HG03442 (cell line): Measurements from ENCODE around the gene KRT81.
"Not testable (repeated sequence)": the region's sequence is repeated elsewhere in the genome, so short reads cannot be mapped to it uniquely, and the experiment has no call there.

Experiments
- ATAC-seq: cut with Tn5 transposase; IDR thresholded peaks from one replicate; pipeline ENCODE4 v1.9.1; 2021; ENCODE audit warnings: mild to moderate bottlenecking, moderate library complexity; ENCODE audit not compliant: unreplicated experiment

KRT81 gene

DNA sequence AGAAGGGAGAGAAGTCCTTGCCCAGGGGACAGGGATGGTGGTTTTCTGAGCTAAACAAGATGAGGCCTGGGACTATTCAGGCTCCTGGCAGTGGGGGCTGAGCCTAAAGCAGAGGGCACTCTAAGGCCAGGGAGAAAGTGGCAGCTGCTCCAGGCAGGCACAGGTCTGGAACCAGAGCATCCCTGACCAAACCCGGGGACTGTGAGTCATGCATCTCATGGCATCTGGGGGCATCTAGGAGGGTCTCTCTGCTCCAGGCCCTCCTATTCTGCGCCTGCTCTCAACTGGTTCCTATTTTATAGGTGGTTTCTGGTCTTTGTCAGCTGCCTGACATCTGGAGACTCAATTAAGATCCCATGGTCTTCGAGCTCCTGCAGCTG lies 46.7 kb downstream of the KRT81 start:
- ATAC-seq = peak; percentile 11

DNA sequence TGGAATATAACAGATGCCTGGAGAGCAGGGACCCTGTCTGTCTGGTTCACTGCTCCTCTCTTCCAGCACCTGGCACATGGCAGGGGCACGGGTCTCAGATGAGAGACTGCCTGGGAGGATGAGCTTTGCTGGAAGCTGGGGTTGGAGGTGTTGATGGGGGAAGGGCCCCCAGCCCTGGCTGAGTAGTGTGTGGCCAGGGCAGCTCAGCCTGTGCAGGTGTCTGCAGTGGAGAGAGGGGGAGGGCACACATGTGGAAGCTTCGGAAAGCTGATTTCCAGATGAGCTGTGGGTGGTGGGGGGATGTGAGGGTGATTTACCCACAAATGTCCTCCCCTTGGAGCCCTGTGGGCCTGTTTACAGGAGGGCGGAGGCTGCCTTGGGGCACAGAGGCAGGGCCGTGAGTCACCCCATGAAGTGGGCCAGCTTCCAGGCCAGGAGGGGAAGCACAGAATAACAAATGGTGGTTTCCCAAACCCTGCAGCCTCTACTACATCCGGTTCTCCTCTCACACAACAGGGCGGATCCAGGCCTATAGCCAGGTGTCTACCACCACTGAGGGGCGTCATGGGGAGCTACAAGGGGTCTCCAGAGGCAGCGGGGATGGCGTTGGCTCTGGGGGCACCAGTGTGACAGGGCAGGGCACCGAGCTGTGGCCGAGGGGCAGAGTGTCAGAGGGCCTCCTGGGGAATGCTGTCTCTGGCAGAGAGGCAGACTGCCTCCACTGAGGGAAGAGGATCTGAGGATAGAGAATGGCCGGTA lies 47.3 kb downstream of the KRT81 start:
- peak; percentile 92 for ATAC-seq

DNA sequence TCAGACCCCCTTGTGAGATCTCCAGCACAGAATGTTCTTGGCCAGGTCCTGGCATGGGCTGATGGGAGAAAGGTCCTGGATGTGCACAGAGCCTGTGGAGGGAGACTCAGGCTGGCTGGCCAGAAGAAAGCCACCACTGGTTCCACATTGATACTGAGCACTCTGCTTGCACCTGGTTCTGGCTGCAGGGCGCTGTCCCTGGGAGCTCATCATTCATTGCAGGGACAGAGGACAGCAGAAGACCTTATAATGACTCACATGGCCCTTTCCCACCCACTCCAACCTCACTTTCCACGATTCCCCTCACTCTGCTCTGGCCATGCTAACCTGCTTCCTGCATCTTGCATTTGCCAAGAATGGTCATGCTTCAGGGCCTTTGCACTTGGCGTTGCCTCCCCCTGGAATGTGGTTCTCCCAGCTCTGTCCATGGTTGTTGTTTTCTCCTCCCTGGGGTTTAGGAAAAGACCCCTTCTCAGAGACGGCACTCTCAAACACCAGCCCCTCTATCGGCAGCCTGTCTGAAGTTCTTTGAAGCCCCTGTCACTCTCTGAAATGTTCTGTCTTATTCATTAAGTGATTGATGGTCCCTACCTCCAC lies 48.0 kb downstream of the KRT81 start:
- ATAC-seq = no peak

DNA sequence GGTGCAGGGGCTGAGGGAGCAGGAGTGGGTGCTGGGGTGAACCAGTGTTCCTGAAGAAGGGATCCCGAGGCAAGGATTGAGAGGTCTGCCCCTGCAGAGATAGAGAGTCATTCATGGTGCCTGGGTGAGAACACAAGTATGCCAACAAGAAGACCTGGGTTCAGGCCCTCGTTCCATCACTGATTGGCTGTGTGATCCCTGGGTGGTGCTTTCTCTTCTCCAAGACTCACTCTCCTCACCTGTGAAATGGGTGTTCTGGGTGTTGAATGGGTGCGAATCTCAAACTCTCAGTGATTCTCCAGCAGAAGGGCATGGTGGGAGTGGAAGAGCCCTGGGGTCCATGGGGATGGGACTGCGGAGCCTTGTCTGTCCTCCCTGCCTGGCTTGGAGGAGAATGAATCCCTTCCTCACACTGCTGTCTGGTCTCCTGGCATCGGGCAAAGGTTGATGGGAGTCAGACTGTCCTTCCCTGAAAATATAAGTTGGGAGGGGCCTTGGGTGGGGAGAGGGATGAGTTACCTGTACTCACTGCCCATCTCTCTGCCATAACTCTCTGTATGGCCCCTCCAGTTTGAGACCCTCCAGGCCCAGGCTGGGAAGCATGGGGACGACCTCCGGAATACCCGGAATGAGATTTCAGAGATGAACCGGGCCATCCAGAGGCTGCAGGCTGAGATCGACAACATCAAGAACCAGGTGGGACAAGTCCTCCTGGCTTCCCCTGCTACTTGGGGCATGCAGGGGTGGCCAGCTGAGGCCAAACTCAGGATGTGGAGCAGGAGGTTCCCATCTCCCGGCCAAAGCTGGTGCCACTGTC lies 48.7 kb downstream of the KRT81 start:
- no peak for ATAC-seq

DNA sequence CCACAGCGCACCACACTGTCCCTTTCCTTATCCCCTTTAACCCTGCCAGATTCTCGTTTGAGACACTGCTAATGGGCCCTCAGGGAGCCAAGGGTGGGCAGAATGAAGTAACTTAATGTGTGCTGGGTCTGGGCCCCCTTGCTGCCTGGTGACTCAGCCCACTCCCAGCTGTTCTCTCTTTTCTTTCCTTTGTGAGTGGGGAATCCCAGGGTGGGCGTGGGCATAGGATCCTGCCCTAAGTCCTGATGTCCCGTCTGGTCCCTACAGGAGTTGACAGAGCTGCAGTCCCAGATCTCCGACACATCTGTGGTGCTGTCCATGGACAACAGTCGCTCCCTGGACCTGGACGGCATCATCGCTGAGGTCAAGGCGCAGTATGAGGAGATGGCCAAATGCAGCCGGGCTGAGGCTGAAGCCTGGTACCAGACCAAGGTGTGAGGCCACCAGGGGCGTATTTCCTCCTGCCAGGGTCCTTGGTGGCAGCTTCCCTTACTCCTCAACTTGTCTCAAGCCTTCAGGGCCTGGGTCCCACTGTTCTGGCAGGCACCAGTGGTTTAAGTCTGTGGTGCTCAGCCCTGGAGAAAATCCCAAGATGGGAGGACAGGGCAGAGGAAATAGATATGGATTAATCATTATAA lies 50.0 kb downstream of the KRT81 start:
- ATAC-seq = no peak

DNA sequence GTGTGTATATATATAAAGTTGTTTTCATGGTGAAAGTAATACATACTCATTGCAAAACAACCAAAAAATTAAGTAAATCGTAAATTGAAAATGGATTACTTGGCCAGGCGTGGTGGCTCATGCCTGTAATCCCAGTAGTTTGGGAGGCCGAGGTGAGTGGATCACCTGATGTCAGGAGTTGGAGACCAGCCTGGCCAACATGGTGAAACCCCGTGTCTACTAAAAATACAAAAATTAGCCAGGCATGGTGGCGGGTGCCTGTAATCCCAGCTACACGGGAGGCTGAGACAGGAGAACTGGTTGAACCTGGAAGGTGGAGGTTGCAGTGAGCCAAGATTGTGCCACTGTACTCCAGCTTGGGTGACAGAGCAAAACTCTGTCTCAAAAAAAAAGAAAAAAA lies 51.1 kb downstream of the KRT81 start:
- ATAC-seq = not testable (repeated sequence)

DNA sequence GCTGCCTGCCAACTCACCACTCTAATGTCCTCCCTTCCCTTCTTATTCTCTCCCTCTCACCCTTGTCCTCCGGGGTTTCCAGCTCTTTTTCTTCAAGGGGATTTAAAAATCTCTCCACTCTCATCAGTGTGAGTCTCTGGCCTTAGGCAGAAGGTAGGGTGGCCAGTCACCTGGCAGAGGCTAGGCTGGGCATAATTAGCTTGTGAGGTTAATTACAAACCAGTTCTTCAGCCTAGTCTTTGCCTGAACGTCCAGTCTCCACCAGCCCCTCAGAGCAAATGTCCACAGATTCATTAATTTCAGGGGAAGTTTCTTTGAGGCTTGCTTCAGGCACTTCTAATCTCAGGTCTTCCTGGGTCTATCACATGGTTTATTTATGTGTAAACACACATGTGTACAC lies 51.6 kb downstream of the KRT81 start:
- no peak for ATAC-seq

DNA sequence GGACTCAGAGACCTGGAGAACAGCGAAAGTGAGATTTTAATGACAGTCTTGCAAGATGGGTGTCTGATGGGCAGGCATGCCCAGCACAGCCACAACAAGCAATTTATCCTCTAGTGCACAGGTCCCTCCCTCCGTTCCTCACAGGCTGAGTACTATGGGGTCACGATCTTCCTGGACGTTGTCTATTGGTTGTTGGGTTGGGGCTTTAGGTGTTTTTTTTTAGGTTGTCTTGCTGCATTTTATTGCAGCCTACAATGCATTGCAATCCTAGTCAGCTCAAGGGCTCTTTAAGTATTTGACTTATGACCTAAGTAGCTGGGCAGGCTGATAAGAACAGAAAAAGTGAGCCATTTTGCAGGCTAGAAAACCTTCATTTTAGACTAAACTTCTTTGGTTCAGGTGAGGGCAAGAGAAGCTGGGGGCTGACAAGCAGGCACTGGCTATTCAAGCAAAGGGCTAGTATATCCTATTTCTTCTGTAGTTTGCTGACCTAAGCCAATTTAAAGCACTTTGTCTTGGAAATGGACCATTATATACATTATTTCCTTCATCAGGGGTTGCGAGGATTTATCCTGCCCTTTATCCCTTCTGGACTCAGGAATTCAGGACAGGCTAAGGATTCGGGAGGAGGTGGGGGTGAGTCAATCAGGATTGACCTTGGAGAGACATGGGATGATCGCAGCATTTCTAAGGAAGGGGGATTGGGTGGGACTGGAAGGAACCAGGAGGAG lies 52.3 kb downstream of the KRT81 start:
- no peak for ATAC-seq

DNA sequence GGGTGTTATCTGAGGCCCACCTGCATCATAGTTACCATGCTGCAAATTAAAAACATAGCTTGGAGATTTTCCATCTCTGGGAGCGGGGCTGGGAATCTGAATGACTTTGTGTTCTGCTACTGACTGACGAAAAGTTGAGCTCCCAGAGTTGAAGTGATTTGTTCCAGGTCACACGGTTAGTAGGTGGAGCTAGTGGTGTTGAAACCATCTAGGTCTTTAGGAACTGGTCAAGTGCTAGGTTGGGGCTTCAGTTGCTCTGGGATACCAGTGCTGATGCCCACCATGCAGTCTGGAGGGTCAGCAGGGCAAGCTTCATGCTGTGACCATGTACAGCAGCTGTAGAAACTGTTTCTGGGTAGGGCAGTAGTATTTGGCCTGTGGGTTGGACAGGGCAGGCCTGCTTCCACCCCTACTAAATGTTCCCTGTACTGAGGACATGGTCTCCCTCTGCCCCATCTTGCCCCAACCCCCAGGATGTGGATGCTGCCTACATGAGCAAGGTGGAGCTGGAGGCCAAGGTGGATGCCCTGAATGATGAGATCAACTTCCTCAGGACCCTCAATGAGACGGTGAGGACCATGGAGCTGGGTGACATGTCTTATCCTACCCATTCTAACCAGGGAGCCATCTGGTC lies 53.0 kb downstream of the KRT81 start:
- no peak for ATAC-seq

DNA sequence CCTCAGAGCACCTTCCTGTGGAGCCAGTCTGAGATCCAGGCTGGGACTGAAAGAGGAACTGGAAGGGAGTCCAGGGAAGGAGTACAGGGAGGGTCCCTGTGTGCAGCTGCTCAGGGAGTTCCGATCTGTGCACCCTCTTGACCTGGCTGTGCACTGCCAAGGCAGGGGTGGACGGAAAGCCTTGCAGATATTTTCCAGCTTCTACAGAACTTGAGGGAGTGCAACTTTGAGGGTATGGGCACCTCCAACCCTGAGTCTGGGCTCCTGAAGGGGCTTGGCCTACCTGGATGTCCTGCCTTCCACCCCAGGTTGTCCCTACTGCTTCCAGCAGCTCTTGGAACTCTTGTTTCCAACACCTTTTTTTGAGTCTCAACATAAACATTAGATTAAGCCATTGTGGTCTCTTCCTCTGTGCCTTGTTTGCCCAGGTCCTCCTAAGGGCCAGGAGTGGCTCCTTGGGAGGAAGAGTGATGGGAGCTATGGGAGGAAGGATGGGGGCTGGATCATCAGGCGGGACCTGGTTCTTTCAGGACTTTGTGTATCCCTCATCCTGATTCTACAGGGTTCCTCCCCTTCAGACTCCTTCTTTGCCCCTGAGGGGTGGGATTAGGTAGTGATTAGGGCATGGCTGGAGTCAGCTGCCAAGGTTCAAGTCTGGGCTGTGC lies 54.8 kb downstream of the KRT81 start:
- ATAC-seq = no peak
